Keratinocyte (primary cell): ENCODE data around the gene LRBA. TPM values are rescaled to one million over a fixed set of nuclear protein-coding genes. Genes with fewer than 3 reads are reported as not detected.
A peak's percentile ranks its signal among the peaks of the same experiment; 100 is the strongest.

Experiments
- DNase-seq: peaks from one replicate; pipeline ENCODE4 v3.0.0-alpha.2; 2011; ENCODE audit warnings: low read depth, missing footprints, low spot score
- FAIRE-seq: peaks from 2 replicates; lab custom pipeline; 2011; peaks lifted over from hg19 to GRCh38; lab: Jason Lieb, UNC
- H2AFZ ChIP-seq: 2 replicates; pipeline ENCODE4 v1.6.0; 2012; ENCODE audit warnings: low read length, control low read depth, inconsistent platforms; ENCODE audit not compliant: control insufficient read depth
- H3K27ac ChIP-seq: 2 replicates; pipeline ENCODE4 v1.5.1; 2011; ENCODE audit warnings: low read length; ENCODE audit not compliant: control insufficient read depth, insufficient read depth
- H3K27me3 ChIP-seq: 3 replicates; pipeline ENCODE4 v1.6.0; 2011; ENCODE audit warnings: low read length; ENCODE audit not compliant: control insufficient read depth, insufficient read depth; ENCODE audit errors: extremely low read depth
- H3K36me3 ChIP-seq, 2 experiments: 2 replicates in 1 of 2; 3 replicates in 1 of 2; pipeline ENCODE4 v1.5.1; 2011; ENCODE audit warnings: low read length in 2 of 2, mild to moderate bottlenecking in 1 of 2; ENCODE audit not compliant: control insufficient read depth in 2 of 2, insufficient read depth in 2 of 2; ENCODE audit errors: extremely low read depth in 1 of 2
- H3K4me1 ChIP-seq: 3 replicates; pipeline ENCODE4 v1.5.1; 2011; ENCODE audit warnings: low read length; ENCODE audit not compliant: control insufficient read depth, insufficient read depth; ENCODE audit errors: extremely low read depth
- H3K4me2 ChIP-seq: 3 replicates; pipeline ENCODE4 v1.6.0; 2011; ENCODE audit warnings: low read depth, low read length; ENCODE audit not compliant: control insufficient read depth, insufficient read depth; ENCODE audit errors: extremely low read depth
- H3K4me3 ChIP-seq, 3 experiments: fragments of 200-600 bp in 1 of 3; sonication (generic) in 1 of 3; 2 replicates in 2 of 3; 3 replicates in 1 of 3; pipeline ENCODE4 v1.5.1; 2011 to 2016; ENCODE audit warnings: low read length in 3 of 3, mild to moderate bottlenecking in 3 of 3, control low read depth in 2 of 3, inconsistent platforms in 1 of 3, low read depth in 1 of 3, mixed read lengths in 1 of 3, mixed run types in 1 of 3, moderate library complexity in 1 of 3; ENCODE audit not compliant: control insufficient read depth in 2 of 3, insufficient read depth in 2 of 3; ENCODE audit errors: extremely low read depth in 1 of 3
- H3K79me2 ChIP-seq: 2 replicates; pipeline ENCODE4 v1.6.0; 2012; ENCODE audit warnings: low read length; ENCODE audit not compliant: control insufficient read depth, insufficient read depth
- H3K9ac ChIP-seq: 3 replicates; pipeline ENCODE4 v1.6.0; 2011; ENCODE audit warnings: low read length; ENCODE audit not compliant: control insufficient read depth, insufficient read depth; ENCODE audit errors: extremely low read depth
- H3K9me1 ChIP-seq: 3 replicates; pipeline ENCODE4 v1.6.0; 2011; ENCODE audit warnings: low read length; ENCODE audit not compliant: control insufficient read depth, insufficient read depth; ENCODE audit errors: extremely low read depth
- H3K9me3 ChIP-seq: 2 replicates; pipeline ENCODE4 v1.5.1; 2012; ENCODE audit warnings: low read depth, low read length; ENCODE audit not compliant: control insufficient read depth
- H4K20me1 ChIP-seq: 3 replicates; pipeline ENCODE4 v1.6.0; 2011; ENCODE audit warnings: low read length; ENCODE audit not compliant: control insufficient read depth, insufficient read depth; ENCODE audit errors: extremely low read depth
- CTCF ChIP-seq, 3 experiments: IDR thresholded peaks in 1 of 3; conservative IDR thresholded peaks in 1 of 3; optimal IDR thresholded peaks in 1 of 3; 2 replicates in 2 of 3; 3 replicates in 1 of 3; pipeline versions ENCODE3 to v1.5.1; 2011; ENCODE audit warnings: low read length in 3 of 3, mild to moderate bottlenecking in 3 of 3, moderate library complexity in 2 of 3, control low read depth in 1 of 3, inconsistent platforms in 1 of 3; ENCODE audit not compliant: insufficient read depth in 2 of 3; ENCODE audit errors: extremely low read depth in 1 of 3
- EZH2 ChIP-seq: IDR thresholded peaks from one replicate; pipeline ENCODE4 v1.6.1; 2012; ENCODE audit warnings: inconsistent platforms, mild to moderate bottlenecking, low read length, moderate library complexity
- dilution Hi-C: fragments of 300-500 bp; cut with MboI; formaldehyde crosslinking; loops from one replicate; pipeline ENCODE4 v1.7.0; 2020; ENCODE audit warnings: low sequenced_read_pairs; ENCODE audit not compliant: extremely low pct_ligation_motif_present
- polyA plus RNA-seq, 5 experiments: library from polyadenylated mRNA; depleted of rRNA in 3 of 5; stranded (reverse) in 3 of 5; stranded (forward) in 1 of 5; unstranded in 1 of 5; fragments of >200 nt; gene quantifications; 1 replicate in 1 of 5; 2 replicates in 3 of 5; 3 replicates in 1 of 5; pipeline versions ENCODE4 v1.2.1 to v1.2.3, GENCODE V29; 2011 to 2012; ENCODE audit warnings: missing spikeins in 2 of 5, low read depth in 1 of 5, low replicate concordance in 1 of 5

LRBA gene
- polyA plus RNA-seq, 1 donor (not counting 4 experiments of a cell fraction or from before 2014, with no cell fraction given) = 35.6 TPM

- Histone ChIP-seq H3K79me2 (no peaks in the 10 kb centered on the region), H3K27ac (no peak overlapping the region), H3K4me1 (no peaks in the 10 kb centered on the region), H3K27me3 (no peaks in the 10 kb centered on the region), H4K20me1 (no peaks in the 10 kb centered on the region), H3K36me3 (no peaks in the 10 kb centered on the region), H3K9me3 (no peaks in the 10 kb centered on the region), H3K4me3 (no peak overlapping the region), H3K4me2 (no peak overlapping the region), H3K9ac (no peak overlapping the region), H2AFZ (no peak overlapping the region), H3K9me1 (no peaks in the 10 kb centered on the region)
- FAIRE-seq (no peak), DNase-seq (no peak)
- TF ChIP-seq EZH2 (no peak), CTCF (optimal IDR thresholded peaks at IDR 0.05 in 1 of 3, IDR thresholded peaks at IDR 0.05 in 1 of 3, conservative IDR thresholded peaks at IDR 0.05 in 1 of 3; ENCODE audit: extremely low read depth in 1 of 3, insufficient read depth in 2 of 3, low read length in 3 of 3) (no peak)
- dilution Hi-C loops = no loop called here
These were observed 764.6 kb downstream of the LRBA start for GRCh38 chr4:150250293-150250997.

- FAIRE-seq = peak; percentile 29
These were observed 766.9 kb downstream of the LRBA start for GRCh38 chr4:150248181-150248580.

More at GRCh38 chr4:150248181-150248580, 766.9 kb downstream of the LRBA start:
- TF ChIP-seq CTCF (optimal IDR thresholded peaks at IDR 0.05 in 1 of 3, IDR thresholded peaks at IDR 0.05 in 1 of 3, conservative IDR thresholded peaks at IDR 0.05 in 1 of 3; ENCODE audit: extremely low read depth in 1 of 3, insufficient read depth in 2 of 3, low read length in 3 of 3) = peak in 1 of 3 experiments; percentile 55
- TF ChIP-seq EZH2 = no peak
- dilution Hi-C loops = no loop called here
- no peak overlapping the region for H3K27ac ChIP-seq
- no peak overlapping the region for H3K4me2 ChIP-seq
- H3K27me3 ChIP-seq = no peaks in the 10 kb centered on the region
- H2AFZ ChIP-seq = no peak overlapping the region
- H3K36me3 ChIP-seq = no peaks in the 10 kb centered on the region
- H4K20me1 ChIP-seq = no peaks in the 10 kb centered on the region
- no peak overlapping the region for H3K4me3 ChIP-seq
- no peaks in the 10 kb centered on the region for H3K9me1 ChIP-seq
- H3K4me1 ChIP-seq = no peaks in the 10 kb centered on the region
- H3K9ac ChIP-seq = no peak overlapping the region
- DNase-seq = no peak
- H3K79me2 ChIP-seq = no peaks in the 10 kb centered on the region
- no peaks in the 10 kb centered on the region for H3K9me3 ChIP-seq
